H1 (cell line): ENCODE measurements around the gene NCKIPSD. TPM values are rescaled to one million over a fixed set of nuclear protein-coding genes. Genes with fewer than 3 reads are reported as not detected.

ENCODE experiments used
- CTCF ChIA-PET: fragments of 300-600 bp; sonication (Branson Sonifier 250); formaldehyde crosslinking; loops from one replicate; lab custom pipeline; 2021; ENCODE audit not compliant: partially characterized antibody; lab: Charles Lee
- POLR2A ChIA-PET: fragments of 300-600 bp; sonication (Branson Sonifier 250); formaldehyde crosslinking; loops from one replicate; lab custom pipeline; 2021; ENCODE audit warnings: inconsistent platforms; ENCODE audit not compliant: partially characterized antibody; lab: Charles Lee
- DNase-seq, 2 experiments: peaks; one replicate each; pipeline versions ENCODE4 v3.0.0 to v3.0.0-alpha.2; 2010 to 2022; ENCODE audit warnings: low spot score in 2 of 2, low read depth in 1 of 2, mixed read lengths in 1 of 2
- FAIRE-seq: peaks from 2 replicates; lab custom pipeline; 2011; peaks lifted over from hg19 to GRCh38; lab: Jason Lieb, UNC
- H2AFZ ChIP-seq: 2 replicates; pipeline ENCODE4 v1.8.1; 2012; ENCODE audit warnings: low read length, inconsistent platforms
- H2AK5ac ChIP-seq: 2 replicates; pipeline ENCODE4 v1.6.1; 2013; ENCODE audit warnings: low read depth, low read length
- H2BK120ac ChIP-seq: replicated peaks from 2 replicates; pipeline ENCODE3; 2013; ENCODE audit warnings: low read depth, low read length, inconsistent platforms
- H2BK12ac ChIP-seq: 2 replicates; pipeline ENCODE4 v1.6.1; 2013; ENCODE audit warnings: low read depth, low read length
- H2BK15ac ChIP-seq: 2 replicates; pipeline ENCODE4 v1.6.1; 2013; ENCODE audit warnings: low read length
- H2BK20ac ChIP-seq: 2 replicates; pipeline ENCODE4 v1.6.1; 2013; ENCODE audit warnings: low read length
- H2BK5ac ChIP-seq: 2 replicates; pipeline ENCODE4 v1.6.1; 2013; ENCODE audit warnings: low read depth, low read length
- H3K14ac ChIP-seq: 2 replicates; pipeline ENCODE4 v1.6.1; 2013; ENCODE audit warnings: inconsistent platforms; ENCODE audit not compliant: insufficient read length
- H3K18ac ChIP-seq: 2 replicates; pipeline ENCODE4 v1.6.1; 2013; ENCODE audit warnings: low read length; ENCODE audit errors: extremely low read depth
- H3K23ac ChIP-seq: 2 replicates; pipeline ENCODE4 v1.6.1; 2013; ENCODE audit warnings: inconsistent platforms; ENCODE audit not compliant: insufficient read length
- H3K23me2 ChIP-seq: 2 replicates; pipeline ENCODE4 v1.6.1; 2013; ENCODE audit warnings: low read depth, low read length
- H3K27ac ChIP-seq: 2 replicates; pipeline ENCODE4 v1.6.1; 2011; ENCODE audit warnings: low read depth, low read length, inconsistent platforms
- H3K27me3 ChIP-seq, 4 experiments: replicated peaks in 1 of 4; 1 replicate in 1 of 4; 2 replicates in 3 of 4; pipeline versions ENCODE4 v1.6.1 to v1.8.1; 2011 to 2013; ENCODE audit warnings: low read length in 3 of 4, mild to moderate bottlenecking in 3 of 4, inconsistent platforms in 2 of 4, mixed read lengths in 2 of 4, moderate library complexity in 1 of 4; ENCODE audit not compliant: control insufficient read depth in 3 of 4, insufficient read depth in 3 of 4; ENCODE audit errors: extremely low read depth in 1 of 4
- H3K36me3 ChIP-seq, 4 experiments: 2 replicates each; pipeline versions ENCODE4 v1.6.1 to v1.8.1; 2011 to 2013; ENCODE audit warnings: mild to moderate bottlenecking in 4 of 4, low read length in 3 of 4, moderate library complexity in 2 of 4, control low read depth in 1 of 4, inconsistent platforms in 1 of 4; ENCODE audit not compliant: insufficient read depth in 4 of 4, control insufficient read depth in 2 of 4
- H3K4ac ChIP-seq: replicated peaks from 2 replicates; pipeline ENCODE3; 2013; ENCODE audit warnings: low read length, low read depth, mixed read lengths, inconsistent platforms; ENCODE audit not compliant: insufficient read length
- H3K4me1 ChIP-seq, 4 experiments: replicated peaks in 1 of 4; 1 replicate in 1 of 4; 2 replicates in 3 of 4; pipeline versions ENCODE4 v1.6.1 to v1.8.1; 2011 to 2013; ENCODE audit warnings: low read length in 3 of 4, inconsistent platforms in 2 of 4, mixed read lengths in 1 of 4; ENCODE audit not compliant: insufficient read depth in 4 of 4, control insufficient read depth in 3 of 4
- H3K4me2 ChIP-seq, 2 experiments: 2 replicates each; pipeline versions ENCODE4 v1.6.1 to v1.8.1; 2011 to 2013; ENCODE audit warnings: low read depth in 2 of 2, low read length in 2 of 2, control low read depth in 1 of 2, inconsistent platforms in 1 of 2, mild to moderate bottlenecking in 1 of 2; ENCODE audit not compliant: insufficient read depth in 1 of 2
- H3K4me3 ChIP-seq, 4 experiments: fragments of 200-600, 300-600 bp in 1 of 4; sonication (generic), shearing (Covaris generic), sonication (Bioruptor Twin) in 1 of 4; 2 replicates each; pipeline versions ENCODE4 v1.5.1 to v1.8.1; 2011 to 2016; ENCODE audit warnings: low read length in 4 of 4, low read depth in 3 of 4, control low read depth in 2 of 4, inconsistent platforms in 2 of 4, mild to moderate bottlenecking in 2 of 4, mixed read lengths in 1 of 4, moderate library complexity in 1 of 4; ENCODE audit not compliant: insufficient read depth in 2 of 4; ENCODE audit errors: extremely low read depth in 1 of 4
- H3K56ac ChIP-seq: replicated peaks from 2 replicates; pipeline ENCODE3; 2013; ENCODE audit warnings: low read depth, mild to moderate bottlenecking, mixed read lengths, low read length, inconsistent platforms; ENCODE audit not compliant: insufficient read length
- H3K79me1 ChIP-seq: 2 replicates; pipeline ENCODE4 v1.6.1; 2013; ENCODE audit warnings: low read depth, low read length, control low read depth
- H3K79me2 ChIP-seq, 2 experiments: 2 replicates each; pipeline versions ENCODE4 v1.6.1 to v1.8.1; 2012 to 2013; ENCODE audit warnings: low read length in 2 of 2, mild to moderate bottlenecking in 2 of 2, inconsistent platforms in 1 of 2; ENCODE audit not compliant: insufficient read depth in 2 of 2, control insufficient read depth in 1 of 2
- H3K9ac ChIP-seq, 4 experiments: replicated peaks in 1 of 4; 1 replicate in 1 of 4; 2 replicates in 3 of 4; pipeline versions ENCODE4 v1.6.1 to v1.8.1; 2011 to 2013; ENCODE audit warnings: low read depth in 3 of 4, low read length in 3 of 4, control low read depth in 2 of 4, mild to moderate bottlenecking in 2 of 4, moderate library complexity in 2 of 4, inconsistent platforms in 1 of 4; ENCODE audit errors: extremely low read depth in 1 of 4
- H3K9me3 ChIP-seq, 2 experiments: 2 replicates each; pipeline versions ENCODE4 v1.6.1 to v1.8.1; 2012 to 2013; ENCODE audit warnings: mild to moderate bottlenecking in 2 of 2, moderate library complexity in 2 of 2, control low read depth in 1 of 2, inconsistent platforms in 1 of 2, low read depth in 1 of 2, low read length in 1 of 2, mixed read lengths in 1 of 2; ENCODE audit not compliant: insufficient read depth in 2 of 2
- H4K20me1 ChIP-seq, 2 experiments: replicated peaks in 1 of 2; 2 replicates each; pipeline versions ENCODE3 to v1.8.1; 2011 to 2013; ENCODE audit warnings: inconsistent platforms in 2 of 2, low read length in 2 of 2, mild to moderate bottlenecking in 1 of 2; ENCODE audit not compliant: insufficient read depth in 2 of 2, control insufficient read depth in 1 of 2
- H4K5ac ChIP-seq: 2 replicates; pipeline ENCODE4 v1.6.1; 2013; ENCODE audit warnings: low read length, low read depth, mixed read lengths, inconsistent platforms; ENCODE audit not compliant: insufficient read length
- H4K8ac ChIP-seq: 2 replicates; pipeline ENCODE4 v1.8.0; 2013; ENCODE audit warnings: mild to moderate bottlenecking, moderate library complexity, low read length, inconsistent platforms; ENCODE audit not compliant: insufficient read depth; ENCODE audit errors: extremely low read depth
- H4K91ac ChIP-seq: replicated peaks from 2 replicates; pipeline ENCODE3; 2013; ENCODE audit warnings: low read length, mixed read lengths, inconsistent platforms; ENCODE audit not compliant: insufficient read length
- ASH2L ChIP-seq: fragments of 200-600, 300-600 bp; sonication (generic); IDR thresholded peaks from one replicate; pipeline ENCODE4 v1.7.1; 2017; ENCODE audit warnings: low read length
- BACH1 ChIP-seq: IDR thresholded peaks from 2 replicates; pipeline ENCODE4 v1.6.1; 2012; ENCODE audit warnings: low read length, improper control_type of control experiment
- BCL11A ChIP-seq, 2 experiments: IDR thresholded peaks; one replicate each; pipeline ENCODE4 v1.6.1; 2011; ENCODE audit warnings: low read depth in 2 of 2, low read length in 2 of 2, mild to moderate bottlenecking in 2 of 2
- CHD2 ChIP-seq: IDR thresholded peaks from 2 replicates; pipeline ENCODE4 v1.6.1; 2012; ENCODE audit warnings: low read length, improper control_type of control experiment
- CREB1 ChIP-seq: IDR thresholded peaks from 2 replicates; pipeline ENCODE4 v1.6.1; 2012; ENCODE audit warnings: inconsistent platforms
- GABPA ChIP-seq: IDR thresholded peaks from 2 replicates; pipeline ENCODE4 v1.6.1; 2011; ENCODE audit warnings: mild to moderate bottlenecking, low read length, moderate library complexity, borderline replicate concordance; ENCODE audit not compliant: insufficient read depth
- JUND ChIP-seq: IDR thresholded peaks from 2 replicates; pipeline ENCODE4 v1.6.1; 2011; ENCODE audit warnings: mild to moderate bottlenecking, improper control_type of control experiment, low read length
- RBBP5 ChIP-seq: IDR thresholded peaks from 2 replicates; pipeline ENCODE4 v1.7.1; 2012; ENCODE audit warnings: low read depth, mild to moderate bottlenecking, inconsistent platforms, low read length, moderate library complexity, borderline replicate concordance
- SP2 ChIP-seq: IDR thresholded peaks from 2 replicates; pipeline ENCODE4 v1.6.1; 2012; ENCODE audit warnings: mild to moderate bottlenecking, low read length, inconsistent platforms
- TBP ChIP-seq: IDR thresholded peaks from 2 replicates; pipeline ENCODE4 v1.6.1; 2011; ENCODE audit warnings: low read depth, low read length, improper control_type of control experiment
- YY1 ChIP-seq: IDR thresholded peaks from 2 replicates; pipeline ENCODE4 v1.6.1; 2011; ENCODE audit warnings: low read depth, mild to moderate bottlenecking, low read length
- WGBS, 2 experiments: shearing (Covaris generic) in 1 of 2; methylation state at CpG; one replicate each; pipeline versions ENCODE4 v1.1.6 to v1.1.7; 2013 to 2015; ENCODE audit warnings: low lambda C conversion rate in 2 of 2, mixed read lengths in 2 of 2, inconsistent platforms in 1 of 2, low coverage in 1 of 2, missing lambda C conversion rate in 1 of 2; ENCODE audit not compliant: insufficient replicate concordance in 2 of 2, insufficient coverage in 1 of 2, insufficient read length in 1 of 2; ENCODE audit errors: extremely low coverage in 1 of 2, missing lambda C conversion rate in 1 of 2; 5-methylcytosine and 5-hydroxymethylcytosine counted together
- polyA plus RNA-seq, 7 experiments: library from polyadenylated mRNA; depleted of rRNA in 3 of 7; stranded (reverse) in 5 of 7; unstranded in 2 of 7; fragments of >200 nt in 5 of 7; fragments of 200-250 nt in 2 of 7; gene quantifications; 1 replicate in 5 of 7; 2 replicates in 1 of 7; 4 replicates in 1 of 7; pipeline versions ENCODE4 v1.2.1 to v1.2.3, GENCODE V29; 2011 to 2013; ENCODE audit warnings: missing spikeins in 2 of 7, mixed read lengths in 2 of 7
- total RNA-seq: library from RNA; stranded (reverse); fragmentation: NEBNext Ultra II Directional; extraction: Animal tissue kit (Norgen Biotek cat#: 25700); gene quantifications from 2 replicates; pipeline ENCODE4 v1.2.1, GENCODE V29; 2021
- TF ChIP-seq, protein P1 (sequence below): IDR thresholded peaks from 2 replicates; pipeline ENCODE4 v1.6.1; 2011; ENCODE audit warnings: low read depth, mild to moderate bottlenecking, low read length; ENCODE audit not compliant: insufficient read depth

Gene NCKIPSD
- total and polyA plus RNA-seq, 2 of the 8 experiments (the other 6 are each of a cell fraction or from before 2014, with no cell fraction given), result 34.7 to 91.8 TPM

DNA sequence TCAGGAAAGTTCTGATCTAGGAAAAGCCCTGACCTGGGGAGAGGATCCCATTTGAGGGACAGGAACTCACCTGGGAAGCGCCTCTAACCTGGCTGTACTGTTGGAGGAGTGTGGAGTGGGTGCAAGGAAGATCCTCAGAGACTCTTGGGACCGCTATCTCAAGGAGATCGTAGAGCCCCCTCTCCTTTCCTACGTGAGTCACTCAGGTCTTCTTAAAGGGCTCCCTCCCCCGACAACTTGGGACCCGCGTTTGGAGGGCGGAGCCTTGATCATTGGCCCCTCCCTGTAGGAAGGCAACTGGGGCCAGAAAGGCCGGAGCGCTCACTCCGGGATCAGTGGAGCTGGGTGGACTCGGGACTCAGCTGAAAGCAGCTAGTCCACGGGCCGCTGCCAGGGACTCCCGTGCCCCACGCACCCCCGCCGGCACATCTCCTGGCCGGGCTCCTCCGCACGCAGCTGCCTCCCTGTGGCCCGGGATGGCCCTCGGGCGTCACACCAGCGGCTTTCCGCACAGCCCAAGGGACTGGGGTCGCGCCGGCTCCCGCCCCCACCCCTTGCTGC is 51.0 kb downstream of the NCKIPSD start:
- Histone ChIP-seq H3K79me1 (peaks cover 7% of the 10 kb centered on the region), H4K8ac (peak overlapping the region; percentile 87; the same call in 1 of the 2 replicates), H2BK20ac (no peak overlapping the region), H3K4me1 (peaks cover 3 to 6% (median 5%) of the 10 kb centered on the region in 4 experiments), H3K79me2 (peaks cover 0 to 9% of the 10 kb centered on the region in 2 experiments; a peak in 1 of 4 replicates), H3K18ac (peak overlapping the region; percentile 68), H3K56ac (peak overlapping the region; percentile 47), H3K4me3 (peak overlapping the region; percentile 75 to 84 (median 84)), H2AK5ac (no peak overlapping the region), H3K23me2 (peaks cover 2% of the 10 kb centered on the region; the same call in 1 of the 2 replicates), H3K14ac (no peak overlapping the region), H4K91ac (no peak overlapping the region), H2BK12ac (no peak overlapping the region), H3K4ac (no peak overlapping the region), H2AFZ (no peak overlapping the region), H3K27me3 (no peaks in the 10 kb centered on the region; a peak in 1 of 7 replicates), H3K36me3 (peaks cover 11 to 29% (median 25%) of the 10 kb centered on the region in 4 experiments), H3K27ac (peak overlapping the region; percentile 35; the same call in 1 of the 2 replicates), H2BK15ac (no peak overlapping the region)
- WGBS, 2 experiments, result 2% methylated on average over 29 of the region's 30 CpGs; no CpG with 5 or more reads in 1 of the 2 experiments
- ChIA-PET POLR2A (interaction anchor here (1.0 to 9.8 kb wide), 19 partner anchors 11 to 386 kb away, joined by 3 to 111 read pairs (median 5); partner anchors contain the start of genes CELSR3, IP6K2, PRKAR2A and TMEM89), CTCF (interaction anchor here (0.7 to 5.8 kb wide), 24 partner anchors 9 to 372 kb away, joined by 3 to 49 read pairs (median 6); partner anchors contain the start of genes CELSR3, PFKFB4, TMEM89 and UQCRC1)
- FAIRE-seq (no peak), DNase-seq (peak; percentile 46 to 79)
- TF ChIP-seq BACH1 (no peak), TBP (peak; percentile 43; the same call in 1 of the 2 replicates), YY1 (no peak), JUND (peak; percentile 59; the same call in 1 of the 2 replicates), BCL11A (IDR thresholded peaks at IDR 0.05; ENCODE audit: low read depth in 2 of 2, low read length in 2 of 2) (no peak), RBBP5 (no peak), GABPA (no peak), CHD2 (no peak), CREB1 (0 out of 2 replicates have a peak, but pooled peaks have one; percentile 0), SP2 (no peak), ASH2L (peak; percentile 85)
- TF ChIP-seq, protein P1, sequence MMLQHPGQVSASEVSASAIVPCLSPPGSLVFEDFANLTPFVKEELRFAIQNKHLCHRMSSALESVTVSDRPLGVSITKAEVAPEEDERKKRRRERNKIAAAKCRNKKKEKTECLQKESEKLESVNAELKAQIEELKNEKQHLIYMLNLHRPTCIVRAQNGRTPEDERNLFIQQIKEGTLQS, result no peak
- TF ChIP-seq, all 59 proteins: peak for 4
- H3K4me2 ChIP-seq, result peak overlapping the region; percentile 38 to 84
- no peak overlapping the region for H3K23ac ChIP-seq
- H3K9me3 ChIP-seq, result no peaks in the 10 kb centered on the region
- peaks cover 3 to 27% of the 10 kb centered on the region in 2 experiments for H4K20me1 ChIP-seq
- H2BK5ac ChIP-seq, result peak overlapping the region; percentile 83; the same call in 1 of the 2 replicates
- peak overlapping the region; percentile 53 to 78 (median 72); a peak in 6 of 7 replicates for H3K9ac ChIP-seq
- peak overlapping the region; percentile 26 for H4K5ac ChIP-seq
- no peak overlapping the region for H2BK120ac ChIP-seq
